HCT116 (cell line): ENCODE results near the gene SERPINB4. TPM values are rescaled to one million over a fixed set of nuclear protein-coding genes. Genes with fewer than 3 reads are reported as not detected.
A peak's percentile ranks its signal among the peaks of the same experiment; 100 is the strongest.

Experiments
- ATAC-seq: fragments of 200-7000 bp; cut with Tn5 transposase; 2 replicates; pipeline ENCODE4 v1.9.1; 2020; ENCODE audit warnings: mild to moderate bottlenecking, moderate library complexity
- BruUV-seq: library from RNA; stranded (reverse); fragments of 400-500 nt; replicated peaks from 2 replicates; lab custom pipeline; 2021; lab: Mats Ljungman, UMichigan
- CTCF ChIA-PET: fragments of 300-600 bp; sonication (Branson Sonifier 250); formaldehyde crosslinking; loops from one replicate; lab custom pipeline; 2021; ENCODE audit warnings: antibody characterized with exemption; lab: Charles Lee
- POLR2A ChIA-PET: fragments of 300-600, 350-600 bp; sonication (Branson Sonifier 250); formaldehyde crosslinking; loops from one replicate; lab custom pipeline; 2021; ENCODE audit warnings: antibody characterized with exemption; lab: Charles Lee
- RAD21 ChIA-PET, 2 experiments: fragments of 300-600 bp; sonication (Branson Sonifier 250); formaldehyde crosslinking; loops; one replicate each; lab custom pipeline; 2023; ENCODE audit warnings: low total read pairs in 2 of 2; ENCODE audit not compliant: uncharacterized antibody in 2 of 2, unreplicated experiment in 2 of 2, low non-redundant PET in 1 of 2; lab: Charles Lee
- DNase-seq: peaks from one replicate; pipeline ENCODE4 v3.0.0-alpha.2; 2010; ENCODE audit warnings: low read depth, low spot score
- H2AFZ ChIP-seq: fragments of 200-600 bp; shearing (Covaris generic), sonication (generic); 2 replicates; pipeline ENCODE4 v1.6.1; 2017; ENCODE audit warnings: low read depth, mixed run types, mixed read lengths, antibody characterized with exemption, low read length; ENCODE audit not compliant: poor library complexity, severe bottlenecking
- H3K27ac ChIP-seq: 2 replicates; pipeline ENCODE4 v1.5.1; 2012; ENCODE audit warnings: low read depth, low read length
- H3K27me3 ChIP-seq: fragments of 200-600 bp; sonication (generic); 2 replicates; pipeline ENCODE4 v1.6.1; 2016; ENCODE audit warnings: mixed run types, low read length, mixed read lengths; ENCODE audit not compliant: insufficient read depth
- H3K36me3 ChIP-seq, 2 experiments: fragments of 200-500 bp in 1 of 2; fragments of 200-600 bp in 1 of 2; sonication (Bioruptor generic) in 1 of 2; sonication (generic) in 1 of 2; 2 replicates each; pipeline versions ENCODE4 v1.5.1 to v1.6.1; 2014 to 2016; ENCODE audit warnings: low read length in 2 of 2, inconsistent platforms in 1 of 2, mixed read lengths in 1 of 2, mixed run types in 1 of 2; ENCODE audit not compliant: insufficient read depth in 2 of 2, control insufficient read depth in 1 of 2
- H3K4me1 ChIP-seq, 2 experiments: fragments of 200-600 bp in 1 of 2; sonication (generic) in 1 of 2; 2 replicates each; pipeline versions ENCODE4 v1.5.1 to v1.6.1; 2012 to 2017; ENCODE audit warnings: low read length in 2 of 2, inconsistent platforms in 1 of 2, mild to moderate bottlenecking in 1 of 2, mixed read lengths in 1 of 2, mixed run types in 1 of 2, moderate library complexity in 1 of 2; ENCODE audit not compliant: insufficient read depth in 2 of 2, control insufficient read depth in 1 of 2
- H3K4me2 ChIP-seq: fragments of 200-600 bp; sonication (generic); 2 replicates; pipeline ENCODE4 v1.6.1; 2017; ENCODE audit warnings: mixed run types, low read length, mixed read lengths
- H3K4me3 ChIP-seq, 2 experiments: fragments of 200-600 bp in 1 of 2; sonication (generic) in 1 of 2; replicated peaks in 1 of 2; 2 replicates each; pipeline ENCODE4 v1.5.1; 2011 to 2016; ENCODE audit warnings: low read length in 2 of 2, control low read depth in 1 of 2, low read depth in 1 of 2, mild to moderate bottlenecking in 1 of 2, mixed read lengths in 1 of 2, mixed run types in 1 of 2
- H3K79me2 ChIP-seq: fragments of 200-600 bp; sonication (generic); 2 replicates; pipeline ENCODE4 v1.6.1; 2017; ENCODE audit warnings: mild to moderate bottlenecking, mixed run types, low read length, moderate library complexity, mixed read lengths; ENCODE audit not compliant: insufficient read depth
- H3K9ac ChIP-seq: fragments of 200-600 bp; sonication (generic); 2 replicates; pipeline ENCODE4 v1.6.1; 2016; ENCODE audit warnings: low read length, mixed read lengths
- H3K9me2 ChIP-seq: fragments of 200-600 bp; sonication (generic), shearing (Covaris generic); 2 replicates; pipeline ENCODE4 v1.6.1; 2017; ENCODE audit warnings: mixed run types, mild to moderate bottlenecking, moderate library complexity; ENCODE audit not compliant: insufficient read depth
- H3K9me3 ChIP-seq, 2 experiments: fragments of 200-500 bp in 1 of 2; fragments of 200-600 bp in 1 of 2; sonication (Bioruptor generic) in 1 of 2; sonication (generic) in 1 of 2; 2 replicates each; pipeline ENCODE4 v1.6.1; 2014 to 2017; ENCODE audit warnings: low read length in 2 of 2, mixed read lengths in 2 of 2, inconsistent platforms in 1 of 2, low read depth in 1 of 2, mild to moderate bottlenecking in 1 of 2, mixed run types in 1 of 2, moderate library complexity in 1 of 2; ENCODE audit not compliant: control insufficient read depth in 1 of 2, insufficient read depth in 1 of 2
- H4K20me1 ChIP-seq: fragments of 200-600 bp; sonication (generic), shearing (Covaris generic); 2 replicates; pipeline ENCODE4 v1.6.1; 2017; ENCODE audit warnings: mixed run types, mild to moderate bottlenecking, moderate library complexity; ENCODE audit not compliant: insufficient read depth
- CBX3 ChIP-seq: IDR thresholded peaks from 2 replicates; pipeline ENCODE4 v1.6.1; 2012; ENCODE audit warnings: low read depth
- CEBPB ChIP-seq: IDR thresholded peaks from 2 replicates; pipeline ENCODE4 v1.6.1; 2012; ENCODE audit warnings: low read depth
- ELF1 ChIP-seq: IDR thresholded peaks from 2 replicates; pipeline ENCODE4 v1.6.1; 2012; ENCODE audit warnings: low read depth, borderline replicate concordance
- EZH2 ChIP-seq: fragments of 200-600 bp; sonication (generic); IDR thresholded peaks from 2 replicates; pipeline ENCODE4 v1.6.1; 2017; ENCODE audit warnings: antibody characterized with exemption, mixed run types
- EZH2phosphoT487 ChIP-seq: fragments of 200-600 bp; IDR thresholded peaks from 2 replicates; pipeline ENCODE4 v1.6.1; 2018; ENCODE audit warnings: antibody characterized with exemption, borderline replicate concordance
- JUND ChIP-seq: IDR thresholded peaks from 2 replicates; pipeline ENCODE4 v1.6.1; 2012
- POLR2A ChIP-seq: IDR thresholded peaks from 2 replicates; pipeline ENCODE4 v1.7.0; 2011; ENCODE audit warnings: borderline replicate concordance; ENCODE audit not compliant: insufficient read depth, insufficient read length; ENCODE audit errors: extremely low read depth
- POLR2AphosphoS5 ChIP-seq: IDR thresholded peaks from 2 replicates; pipeline ENCODE4 v1.6.1; 2011; ENCODE audit warnings: mild to moderate bottlenecking, low read depth, low read length, moderate library complexity
- RAD21 ChIP-seq: IDR thresholded peaks from 2 replicates; pipeline ENCODE4 v1.6.1; 2012; ENCODE audit warnings: low read depth, mild to moderate bottlenecking
- REST ChIP-seq: IDR thresholded peaks from 2 replicates; pipeline ENCODE4 v1.6.1; 2012; ENCODE audit warnings: low read depth
- SIN3A ChIP-seq: IDR thresholded peaks from 2 replicates; pipeline ENCODE4 v1.6.1; 2012; ENCODE audit warnings: low read depth
- SP1 ChIP-seq: IDR thresholded peaks from 2 replicates; pipeline ENCODE4 v1.6.1; 2012; ENCODE audit warnings: low read depth
- SRF ChIP-seq: IDR thresholded peaks from 2 replicates; pipeline ENCODE4 v1.6.1; 2012; ENCODE audit warnings: low read depth
- TCF7L2 ChIP-seq: IDR thresholded peaks from 2 replicates; pipeline ENCODE4 v1.7.0; 2011; ENCODE audit warnings: borderline replicate concordance, inconsistent platforms; ENCODE audit not compliant: insufficient read depth, insufficient read length; ENCODE audit errors: extremely low read depth
- ZNF274 ChIP-seq: fragments of 200-500 bp; sonication (Bioruptor generic); IDR thresholded peaks from 2 replicates; pipeline ENCODE4 v1.6.1; 2014; ENCODE audit warnings: mild to moderate bottlenecking, low read depth, low read length, inconsistent platforms
- intact Hi-C: fragments of 100-400 bp; cut with micrococcal nuclease; formaldehyde crosslinking; loops from 2 replicates; pipeline ENCODE4 v1.10.0; 2022
- total RNA-seq: library from RNA; stranded (reverse); gene quantifications from one replicate; pipeline ENCODE4 v1.2.1, GENCODE V29; 2021; ENCODE audit not compliant: unreplicated experiment
- TF ChIP-seq, protein P1 (sequence below): IDR thresholded peaks from 2 replicates; pipeline ENCODE4 v1.6.1; 2012
- TF ChIP-seq, protein P2 (sequence below): IDR thresholded peaks from 2 replicates; pipeline ENCODE4 v1.6.1; 2012
- TF ChIP-seq, protein P3 (sequence below): IDR thresholded peaks from 2 replicates; pipeline ENCODE4 v1.6.1; 2011; ENCODE audit warnings: mild to moderate bottlenecking, low read length, moderate library complexity; ENCODE audit not compliant: insufficient replicate concordance; ENCODE audit errors: extremely low read depth
- TF ChIP-seq, protein P4 (sequence below), 3 experiments: fragments of 200-600 bp in 1 of 3; sonication (generic) in 1 of 3; IDR thresholded peaks in 2 of 3; conservative IDR thresholded peaks in 1 of 3; 2 replicates each; pipeline ENCODE4 v1.5.1; 2012 to 2017; ENCODE audit warnings: low read depth in 2 of 3, low read length in 2 of 3, antibody characterized with exemption in 1 of 3, borderline replicate concordance in 1 of 3, control low read depth in 1 of 3, mild to moderate bottlenecking in 1 of 3, mixed read lengths in 1 of 3, mixed run types in 1 of 3, moderate library complexity in 1 of 3; ENCODE audit not compliant: insufficient read depth in 1 of 3

Gene SERPINB4
- total RNA-seq, 1 experiment from 2014 or later = not detected

DNA sequence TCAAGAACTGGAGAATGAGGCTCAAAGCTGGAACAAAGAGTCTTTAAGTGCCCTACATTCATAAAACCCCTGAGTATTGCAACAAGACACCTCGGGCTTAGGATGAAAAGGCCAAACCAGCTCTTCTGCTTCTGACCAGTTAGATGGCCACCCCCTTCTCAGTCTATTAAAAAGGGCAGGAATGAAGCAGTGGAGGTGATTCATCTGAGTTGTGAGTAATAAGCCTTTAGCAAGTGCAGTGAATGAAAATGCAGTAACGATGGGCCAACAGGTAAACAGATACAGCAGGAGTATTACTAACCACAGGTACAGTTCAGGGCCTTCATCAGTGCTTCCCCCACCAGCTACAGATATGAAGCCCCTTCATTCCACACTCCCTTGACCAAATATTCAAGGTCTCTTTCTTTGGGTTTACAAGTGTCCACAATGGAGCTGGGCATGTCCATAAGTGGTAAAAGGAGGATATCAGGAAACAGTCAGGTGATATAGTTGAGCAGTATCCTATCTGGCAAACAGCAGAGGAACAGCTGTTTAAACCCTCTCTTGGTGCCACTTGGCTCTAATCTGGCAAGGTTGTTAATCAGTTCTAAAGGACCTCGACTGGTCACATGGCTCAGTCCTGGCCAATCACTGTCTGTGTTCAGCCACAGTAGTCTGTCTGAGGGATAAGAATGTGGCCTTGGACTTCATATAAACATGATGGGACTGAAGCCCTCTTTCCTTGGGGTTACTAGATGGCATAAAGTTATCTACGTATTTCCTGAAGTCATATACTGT, 39.1 kb downstream of the SERPINB4 start:
- peak overlapping the region in 1 of 2 experiments; percentile 4; a peak in 1 of 4 replicates for H3K4me3 ChIP-seq
- no peaks in the 10 kb centered on the region for H4K20me1 ChIP-seq
- DNase-seq = peak; percentile 59
- no peaks in the 10 kb centered on the region for H3K36me3 ChIP-seq
- no peaks in the 10 kb centered on the region for H3K27me3 ChIP-seq
- H3K4me2 ChIP-seq = peak overlapping the region; percentile 45
- intact Hi-C loops = no loop called here
- H3K79me2 ChIP-seq = no peaks in the 10 kb centered on the region
- H3K9me3 ChIP-seq = no peaks in the 10 kb centered on the region
- H3K27ac ChIP-seq = no peak overlapping the region
- ChIA-PET POLR2A (no interaction called here), CTCF (no interaction called here), RAD21 (no interaction called here)
- H2AFZ ChIP-seq = peak overlapping the region; percentile 72
- BruUV-seq = no TSS peak
- H3K9me2 ChIP-seq = no peaks in the 10 kb centered on the region
- no peak overlapping the region for H3K9ac ChIP-seq
- peak; percentile 77 for ATAC-seq
- H3K4me1 ChIP-seq = peaks cover 5 to 25% of the 10 kb centered on the region in 2 experiments; a peak in 3 of 4 replicates
- no peak for TF ChIP-seq EZH2
- no peak for TF ChIP-seq POLR2A
- TF ChIP-seq, protein P1, sequence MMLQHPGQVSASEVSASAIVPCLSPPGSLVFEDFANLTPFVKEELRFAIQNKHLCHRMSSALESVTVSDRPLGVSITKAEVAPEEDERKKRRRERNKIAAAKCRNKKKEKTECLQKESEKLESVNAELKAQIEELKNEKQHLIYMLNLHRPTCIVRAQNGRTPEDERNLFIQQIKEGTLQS = no peak
- no peak for TF ChIP-seq RAD21
- TF ChIP-seq REST = no peak
- peak; percentile 80 for TF ChIP-seq JUND
- TF ChIP-seq, protein P2, sequence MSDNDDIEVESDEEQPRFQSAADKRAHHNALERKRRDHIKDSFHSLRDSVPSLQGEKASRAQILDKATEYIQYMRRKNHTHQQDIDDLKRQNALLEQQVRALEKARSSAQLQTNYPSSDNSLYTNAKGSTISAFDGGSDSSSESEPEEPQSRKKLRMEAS = no peak
- peak; percentile 31; the same call in 1 of the 2 replicates for TF ChIP-seq POLR2AphosphoS5
- TF ChIP-seq CBX3 = peak; percentile 90; the same call in 1 of the 2 replicates
- no peak for TF ChIP-seq TCF7L2
- TF ChIP-seq SP1 = peak; percentile 80
- TF ChIP-seq CEBPB = 0 out of 2 replicates have a peak, but pooled peaks have one; percentile 34
- peak; percentile 33; the same call in 1 of the 2 replicates for TF ChIP-seq SRF
- TF ChIP-seq, protein P3, sequence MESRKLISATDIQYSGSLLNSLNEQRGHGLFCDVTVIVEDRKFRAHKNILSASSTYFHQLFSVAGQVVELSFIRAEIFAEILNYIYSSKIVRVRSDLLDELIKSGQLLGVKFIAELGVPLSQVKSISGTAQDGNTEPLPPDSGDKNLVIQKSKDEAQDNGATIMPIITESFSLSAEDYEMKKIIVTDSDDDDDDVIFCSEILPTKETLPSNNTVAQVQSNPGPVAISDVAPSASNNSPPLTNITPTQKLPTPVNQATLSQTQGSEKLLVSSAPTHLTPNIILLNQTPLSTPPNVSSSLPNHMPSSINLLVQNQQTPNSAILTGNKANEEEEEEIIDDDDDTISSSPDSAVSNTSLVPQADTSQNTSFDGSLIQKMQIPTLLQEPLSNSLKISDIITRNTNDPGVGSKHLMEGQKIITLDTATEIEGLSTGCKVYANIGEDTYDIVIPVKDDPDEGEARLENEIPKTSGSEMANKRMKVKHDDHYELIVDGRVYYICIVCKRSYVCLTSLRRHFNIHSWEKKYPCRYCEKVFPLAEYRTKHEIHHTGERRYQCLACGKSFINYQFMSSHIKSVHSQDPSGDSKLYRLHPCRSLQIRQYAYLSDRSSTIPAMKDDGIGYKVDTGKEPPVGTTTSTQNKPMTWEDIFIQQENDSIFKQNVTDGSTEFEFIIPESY = no peak
- TF ChIP-seq, protein P4, sequence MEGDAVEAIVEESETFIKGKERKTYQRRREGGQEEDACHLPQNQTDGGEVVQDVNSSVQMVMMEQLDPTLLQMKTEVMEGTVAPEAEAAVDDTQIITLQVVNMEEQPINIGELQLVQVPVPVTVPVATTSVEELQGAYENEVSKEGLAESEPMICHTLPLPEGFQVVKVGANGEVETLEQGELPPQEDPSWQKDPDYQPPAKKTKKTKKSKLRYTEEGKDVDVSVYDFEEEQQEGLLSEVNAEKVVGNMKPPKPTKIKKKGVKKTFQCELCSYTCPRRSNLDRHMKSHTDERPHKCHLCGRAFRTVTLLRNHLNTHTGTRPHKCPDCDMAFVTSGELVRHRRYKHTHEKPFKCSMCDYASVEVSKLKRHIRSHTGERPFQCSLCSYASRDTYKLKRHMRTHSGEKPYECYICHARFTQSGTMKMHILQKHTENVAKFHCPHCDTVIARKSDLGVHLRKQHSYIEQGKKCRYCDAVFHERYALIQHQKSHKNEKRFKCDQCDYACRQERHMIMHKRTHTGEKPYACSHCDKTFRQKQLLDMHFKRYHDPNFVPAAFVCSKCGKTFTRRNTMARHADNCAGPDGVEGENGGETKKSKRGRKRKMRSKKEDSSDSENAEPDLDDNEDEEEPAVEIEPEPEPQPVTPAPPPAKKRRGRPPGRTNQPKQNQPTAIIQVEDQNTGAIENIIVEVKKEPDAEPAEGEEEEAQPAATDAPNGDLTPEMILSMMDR (IDR thresholded peaks at IDR 0.05 in 2 of 3, conservative IDR thresholded peaks at IDR 0.05 in 1 of 3; ENCODE audit: borderline replicate concordance in 1 of 3, insufficient read depth in 1 of 3, low read depth in 2 of 3, low read length in 2 of 3) = no peak
- no peak for TF ChIP-seq SIN3A
- no peak for TF ChIP-seq EZH2phosphoT487
- TF ChIP-seq ZNF274 = no peak
- no peak for TF ChIP-seq ELF1
